Activated CD4-positive, alpha-beta T cell treated with anti-CD3 and anti-CD28 coated beads for 1 hour (primary cell): Measurements from ENCODE around the gene ATP11A.
"Not testable (repeated sequence)": the region's sequence is repeated elsewhere in the genome, so short reads cannot be mapped to it uniquely, and the experiment has no call there.

Experiments
- DNase-seq: peaks from one replicate; pipeline ENCODE4 v3.0.0-alpha.2; 2020

ATP11A gene

GRCh38 chr13:112844879-112845278, 155.0 kb downstream of the ATP11A start:
- no peak for DNase-seq

- no peak for DNase-seq
Observed at GRCh38 chr13:112845511-112846144, 155.8 kb downstream of the ATP11A start.

- DNase-seq = no peak
Observed at GRCh38 chr13:112846411-112847115, 156.7 kb downstream of the ATP11A start.

GRCh38 chr13:112849500-112849899, 159.7 kb downstream of the ATP11A start:
- no peak for DNase-seq

- DNase-seq = no peak
Observed at GRCh38 chr13:112850273-112850672, 160.4 kb downstream of the ATP11A start.

GRCh38 chr13:112851107-112852038, 161.5 kb downstream of the ATP11A start:
- DNase-seq = no peak

GRCh38 chr13:112852392-112852791, 162.6 kb downstream of the ATP11A start:
- DNase-seq = no peak

- DNase-seq = no peak
Observed at GRCh38 chr13:112852808-112853207, 163.0 kb downstream of the ATP11A start.

- DNase-seq = no peak
Observed at GRCh38 chr13:112854321-112854720, 164.5 kb downstream of the ATP11A start.

- no peak for DNase-seq
Observed at GRCh38 chr13:112855859-112856258, 166.0 kb downstream of the ATP11A start.

GRCh38 chr13:112857914-112858490, 168.2 kb downstream of the ATP11A start:
- no peak for DNase-seq

- no peak for DNase-seq
Observed at GRCh38 chr13:112859128-112859816, 169.4 kb downstream of the ATP11A start.

- no peak for DNase-seq
Observed at GRCh38 chr13:112859817-112860190, 170.0 kb downstream of the ATP11A start.

GRCh38 chr13:112861876-112862615, 172.2 kb downstream of the ATP11A start:
- DNase-seq = no peak

- DNase-seq = not testable (repeated sequence)
Observed at GRCh38 chr13:112863356-112863755, 173.5 kb downstream of the ATP11A start.

GRCh38 chr13:112865478-112865877, 175.6 kb downstream of the ATP11A start:
- not testable (repeated sequence) for DNase-seq

- no peak for DNase-seq
Observed at GRCh38 chr13:112867301-112867711, 177.5 kb downstream of the ATP11A start.

- DNase-seq = no peak
Observed at GRCh38 chr13:112868308-112868707, 178.5 kb downstream of the ATP11A start.

- DNase-seq = no peak
Observed at GRCh38 chr13:112869202-112870050, 179.6 kb downstream of the ATP11A start.

GRCh38 chr13:112870051-112870331, 180.2 kb downstream of the ATP11A start:
- DNase-seq = no peak

GRCh38 chr13:112870737-112871287, 181.0 kb downstream of the ATP11A start:
- DNase-seq = no peak
